OCI-LY7 (cell line): ENCODE data around the gene TM6SF1. TPM values are rescaled to one million over a fixed set of nuclear protein-coding genes. Genes with fewer than 3 reads are reported as not detected.

Experiments
- BruUV-seq: library from RNA; stranded (reverse); fragments of 400-500 nt; replicated peaks from 2 replicates; lab custom pipeline; 2021; lab: Mats Ljungman, UMichigan
- CTCF ChIA-PET: fragments of 300-600 bp; sonication (Branson Sonifier 250); formaldehyde crosslinking; loops from one replicate; lab custom pipeline; 2022; ENCODE audit warnings: antibody characterized with exemption; ENCODE audit not compliant: unreplicated experiment; lab: Charles Lee
- POLR2A ChIA-PET: fragments of 300-600 bp; sonication (Branson Sonifier 250); formaldehyde crosslinking; loops from one replicate; lab custom pipeline; 2022; ENCODE audit warnings: antibody characterized with exemption; lab: Charles Lee
- DNase-seq: peaks from one replicate; pipeline ENCODE4 v3.0.0-alpha.2; 2015; ENCODE audit warnings: low spot score
- H2AFZ ChIP-seq: fragments of 200-600 bp; sonication (generic), shearing (Covaris generic); 2 replicates; pipeline ENCODE4 v1.6.1; 2014; ENCODE audit warnings: mild to moderate bottlenecking, antibody characterized with exemption, low read length, moderate library complexity
- H3K27ac ChIP-seq: fragments of 200-600 bp; sonication (generic); 2 replicates; pipeline ENCODE4 v1.5.1; 2014; ENCODE audit warnings: mixed run types, low read depth, mild to moderate bottlenecking, moderate library complexity, low read length, inconsistent platforms; ENCODE audit not compliant: poor library complexity, severe bottlenecking
- H3K36me3 ChIP-seq: fragments of 200-600 bp; sonication (generic); 2 replicates; pipeline ENCODE4 v1.6.1; 2014; ENCODE audit warnings: mild to moderate bottlenecking, antibody characterized with exemption, low read length, moderate library complexity, mixed read lengths; ENCODE audit not compliant: insufficient read depth
- H3K4me1 ChIP-seq: fragments of 200-600 bp; sonication (generic); 2 replicates; pipeline ENCODE4 v1.5.1; 2014; ENCODE audit warnings: mild to moderate bottlenecking, low read length; ENCODE audit not compliant: insufficient read depth, poor library complexity, severe bottlenecking
- H3K4me2 ChIP-seq: fragments of 200-600 bp; sonication (generic); 2 replicates; pipeline ENCODE4 v1.6.1; 2014; ENCODE audit warnings: mild to moderate bottlenecking, low read length
- H3K4me3 ChIP-seq: fragments of 200-600 bp; sonication (generic); 2 replicates; pipeline ENCODE4 v1.5.1; 2014; ENCODE audit warnings: mild to moderate bottlenecking, low read depth, low read length; ENCODE audit not compliant: poor library complexity, severe bottlenecking
- H3K79me2 ChIP-seq: fragments of 200-600 bp; sonication (generic); 2 replicates; pipeline ENCODE4 v1.6.1; 2016; ENCODE audit warnings: low read depth, mild to moderate bottlenecking, low read length, moderate library complexity, mixed read lengths; ENCODE audit not compliant: insufficient read depth
- H3K9me2 ChIP-seq: fragments of 200-600 bp; sonication (generic); 2 replicates; pipeline ENCODE4 v1.6.1; 2016; ENCODE audit warnings: mild to moderate bottlenecking, low read length, mixed read lengths; ENCODE audit not compliant: insufficient read depth
- H3K9me3 ChIP-seq: fragments of 200-600 bp; sonication (generic); 2 replicates; pipeline ENCODE4 v1.6.1; 2014; ENCODE audit warnings: mild to moderate bottlenecking, mixed run types, low read length, mixed read lengths
- H4K20me1 ChIP-seq: fragments of 200-600 bp; sonication (generic); 2 replicates; pipeline ENCODE4 v1.6.1; 2014; ENCODE audit warnings: mild to moderate bottlenecking, antibody characterized with exemption, low read length, moderate library complexity, mixed read lengths; ENCODE audit not compliant: insufficient read depth
- CTCF ChIP-seq: fragments of 200-600 bp; sonication (generic); conservative IDR thresholded peaks from 2 replicates; pipeline ENCODE4 v1.5.1; 2014; ENCODE audit warnings: mild to moderate bottlenecking, antibody characterized with exemption, low read length, moderate library complexity, mixed read lengths
- EZH2phosphoT487 ChIP-seq: fragments of 200-600 bp; sonication (generic); IDR thresholded peaks from 2 replicates; pipeline ENCODE4 v1.6.1; 2018; ENCODE audit warnings: low read depth, borderline replicate concordance, mild to moderate bottlenecking, mixed run types, antibody characterized with exemption, low read length, moderate library complexity, mixed read lengths
- intact Hi-C: fragments of 100-400 bp; cut with micrococcal nuclease; formaldehyde crosslinking; loops from one replicate; pipeline ENCODE4 v1.10.0; 2022; ENCODE audit not compliant: unreplicated experiment
- total RNA-seq, 2 experiments: library from RNA; depleted of rRNA in 1 of 2; stranded (reverse); fragments of >200 nt in 1 of 2; shearing (Covaris generic) in 1 of 2; gene quantifications; 2 replicates each; pipeline ENCODE4 v1.2.3, GENCODE V29; 2014 to 2022

Gene TM6SF1
- total RNA-seq, 2 experiments from 2014 or later = 27.2 to 28.7 TPM

- no peak overlapping the region for H3K4me2 ChIP-seq
- H2AFZ ChIP-seq = no peak overlapping the region
- H3K4me3 ChIP-seq = no peak overlapping the region
- no peak for DNase-seq
- ChIA-PET CTCF (no interaction called here), POLR2A (interaction anchor here (0.5 to 1.0 kb wide), 2 partner anchors 10 to 30 kb away, joined by 3 read pairs; no protein-coding TSS in a partner anchor)
- TF ChIP-seq CTCF = no peak; the same call in 1 of the 2 replicates
- no peak for TF ChIP-seq EZH2phosphoT487
- intact Hi-C loops = no loop called here
- no peaks in the 10 kb centered on the region for H3K4me1 ChIP-seq
- peaks cover 10% of the 10 kb centered on the region; the same call in 1 of the 2 replicates for H3K79me2 ChIP-seq
- no TSS peak for BruUV-seq
- H3K36me3 ChIP-seq = peaks cover 8% of the 10 kb centered on the region; the same call in 1 of the 2 replicates
- H3K27ac ChIP-seq = no peak overlapping the region
- no peaks in the 10 kb centered on the region for H4K20me1 ChIP-seq
- H3K9me2 ChIP-seq = no peaks in the 10 kb centered on the region
- H3K9me3 ChIP-seq = no peaks in the 10 kb centered on the region
Measured at GRCh38 chr15:83164111-83164770, 56.8 kb downstream of the TM6SF1 start.

- no peak overlapping the region for H3K4me3 ChIP-seq
- ChIA-PET CTCF (no interaction called here), POLR2A (interaction anchor here (0.5 to 1.0 kb wide), 2 partner anchors 10 to 30 kb away, joined by 3 read pairs; no protein-coding TSS in a partner anchor)
- peaks cover 10% of the 10 kb centered on the region; the same call in 1 of the 2 replicates for H3K79me2 ChIP-seq
- H3K27ac ChIP-seq = no peak overlapping the region
- no peaks in the 10 kb centered on the region for H4K20me1 ChIP-seq
- no TSS peak for BruUV-seq
- no peaks in the 10 kb centered on the region for H3K9me3 ChIP-seq
- H3K4me2 ChIP-seq = no peak overlapping the region
- no peak for TF ChIP-seq EZH2phosphoT487
- TF ChIP-seq CTCF = no peak
- no peak for DNase-seq
- no peak overlapping the region for H2AFZ ChIP-seq
- peaks cover 8% of the 10 kb centered on the region; the same call in 1 of the 2 replicates for H3K36me3 ChIP-seq
- no peaks in the 10 kb centered on the region for H3K4me1 ChIP-seq
- intact Hi-C loops = no loop called here
- no peaks in the 10 kb centered on the region for H3K9me2 ChIP-seq
Measured at GRCh38 chr15:83164771-83165404, 57.4 kb downstream of the TM6SF1 start.
